RWPE2 (cell line): ENCODE data around the gene GNE.

Experiments
- ATAC-seq: fragments of 200-7000 bp; cut with Tn5 transposase; 3 replicates; pipeline ENCODE4 v1.9.1; 2021; ENCODE audit warnings: low read depth
- DNase-seq: peaks from one replicate; pipeline ENCODE4 v3.0.0-alpha.2; 2020; ENCODE audit warnings: low spot score
- H3K27ac ChIP-seq: fragments of 450-650 bp; 2 replicates; pipeline ENCODE4 v1.5.1; 2017; ENCODE audit warnings: mild to moderate bottlenecking; ENCODE audit not compliant: poor library complexity, severe bottlenecking
- H3K27me3 ChIP-seq: fragments of 250-450 bp; sonication (Bioruptor Pico); 2 replicates; pipeline ENCODE4 v1.5.1; 2021; ENCODE audit warnings: mild to moderate bottlenecking, moderate library complexity; ENCODE audit not compliant: insufficient read depth, poor library complexity, severe bottlenecking
- H3K36me3 ChIP-seq: fragments of 250-450 bp; sonication (Bioruptor Pico); 2 replicates; pipeline ENCODE4 v1.5.1; 2020; ENCODE audit warnings: low read depth, mild to moderate bottlenecking, moderate library complexity
- H3K4me1 ChIP-seq: fragments of 250-450 bp; sonication (Bioruptor Pico); 2 replicates; pipeline ENCODE4 v1.5.1; 2021; ENCODE audit warnings: mild to moderate bottlenecking, moderate library complexity; ENCODE audit not compliant: insufficient read depth, poor library complexity, severe bottlenecking
- H3K4me3 ChIP-seq: fragments of 250-450 bp; sonication (Bioruptor Pico); 2 replicates; pipeline ENCODE4 v1.5.1; 2021; ENCODE audit warnings: mild to moderate bottlenecking, moderate library complexity; ENCODE audit not compliant: severe bottlenecking
- H3K9me3 ChIP-seq: fragments of 250-450 bp; sonication (Bioruptor Pico); 2 replicates; pipeline ENCODE4 v1.5.1; 2021; ENCODE audit warnings: mild to moderate bottlenecking, moderate library complexity; ENCODE audit not compliant: severe bottlenecking
- TF ChIP-seq, protein P1 (sequence below): fragments of 450-650 bp; IDR thresholded peaks from one replicate; pipeline ENCODE4 v1.5.1; 2017; ENCODE audit warnings: mild to moderate bottlenecking, moderate library complexity; ENCODE audit not compliant: poor library complexity, severe bottlenecking

The GNE gene

DNA sequence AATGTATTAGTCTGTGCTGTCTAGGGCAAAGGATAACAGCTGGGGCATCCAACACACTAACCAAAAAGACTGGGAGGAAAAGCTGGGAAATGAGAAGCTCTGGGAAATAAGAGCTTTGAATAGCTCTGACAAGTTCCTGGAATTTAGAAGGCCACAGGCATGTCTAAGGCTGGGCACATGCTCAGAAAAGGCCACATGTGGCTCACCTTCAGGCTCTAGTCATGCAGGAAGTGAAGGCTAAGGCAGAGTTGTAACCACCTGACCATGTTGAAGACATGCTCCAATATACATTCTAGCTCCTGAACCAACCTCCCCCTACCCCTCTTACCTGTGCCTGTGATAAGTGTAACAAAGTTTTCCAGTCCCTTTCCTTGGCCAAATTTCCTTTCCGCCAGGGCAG lies 35.8 kb downstream of the GNE start:
- Histone ChIP-seq H3K27me3 (no peaks in the 10 kb centered on the region), H3K27ac (no peak overlapping the region), H3K4me1 (no peaks in the 10 kb centered on the region), H3K9me3 (no peaks in the 10 kb centered on the region), H3K36me3 (peaks cover 94% of the 10 kb centered on the region), H3K4me3 (no peak overlapping the region)
- no peak for DNase-seq
- TF ChIP-seq, protein P1, sequence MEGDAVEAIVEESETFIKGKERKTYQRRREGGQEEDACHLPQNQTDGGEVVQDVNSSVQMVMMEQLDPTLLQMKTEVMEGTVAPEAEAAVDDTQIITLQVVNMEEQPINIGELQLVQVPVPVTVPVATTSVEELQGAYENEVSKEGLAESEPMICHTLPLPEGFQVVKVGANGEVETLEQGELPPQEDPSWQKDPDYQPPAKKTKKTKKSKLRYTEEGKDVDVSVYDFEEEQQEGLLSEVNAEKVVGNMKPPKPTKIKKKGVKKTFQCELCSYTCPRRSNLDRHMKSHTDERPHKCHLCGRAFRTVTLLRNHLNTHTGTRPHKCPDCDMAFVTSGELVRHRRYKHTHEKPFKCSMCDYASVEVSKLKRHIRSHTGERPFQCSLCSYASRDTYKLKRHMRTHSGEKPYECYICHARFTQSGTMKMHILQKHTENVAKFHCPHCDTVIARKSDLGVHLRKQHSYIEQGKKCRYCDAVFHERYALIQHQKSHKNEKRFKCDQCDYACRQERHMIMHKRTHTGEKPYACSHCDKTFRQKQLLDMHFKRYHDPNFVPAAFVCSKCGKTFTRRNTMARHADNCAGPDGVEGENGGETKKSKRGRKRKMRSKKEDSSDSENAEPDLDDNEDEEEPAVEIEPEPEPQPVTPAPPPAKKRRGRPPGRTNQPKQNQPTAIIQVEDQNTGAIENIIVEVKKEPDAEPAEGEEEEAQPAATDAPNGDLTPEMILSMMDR: no peak
- no peak for ATAC-seq

DNA sequence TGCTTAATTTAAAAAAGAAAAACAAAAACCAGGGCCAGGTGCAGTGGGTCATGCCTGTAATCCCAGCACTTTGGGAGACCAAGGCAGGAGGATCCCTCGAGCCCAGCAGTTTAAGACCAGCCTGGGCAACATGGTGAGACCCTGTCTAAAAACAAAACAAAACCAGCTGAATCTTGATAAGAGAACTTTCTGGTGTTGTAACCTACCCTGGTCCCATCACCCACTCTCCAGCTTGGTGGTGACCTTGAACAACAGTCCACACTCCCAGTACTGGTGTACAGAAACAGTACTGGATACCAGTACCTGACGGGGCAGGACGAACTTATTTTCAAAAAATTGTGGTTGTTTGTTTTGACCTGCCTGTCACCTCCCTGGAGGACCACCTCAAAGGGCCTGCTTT lies 36.6 kb downstream of the GNE start:
- DNase-seq: no peak
- Histone ChIP-seq H3K9me3 (no peaks in the 10 kb centered on the region), H3K27ac (no peak overlapping the region), H3K4me1 (no peaks in the 10 kb centered on the region), H3K4me3 (no peak overlapping the region), H3K36me3 (peaks cover 94% of the 10 kb centered on the region), H3K27me3 (no peaks in the 10 kb centered on the region)
- TF ChIP-seq, protein P1: no peak
- ATAC-seq: no peak

DNA sequence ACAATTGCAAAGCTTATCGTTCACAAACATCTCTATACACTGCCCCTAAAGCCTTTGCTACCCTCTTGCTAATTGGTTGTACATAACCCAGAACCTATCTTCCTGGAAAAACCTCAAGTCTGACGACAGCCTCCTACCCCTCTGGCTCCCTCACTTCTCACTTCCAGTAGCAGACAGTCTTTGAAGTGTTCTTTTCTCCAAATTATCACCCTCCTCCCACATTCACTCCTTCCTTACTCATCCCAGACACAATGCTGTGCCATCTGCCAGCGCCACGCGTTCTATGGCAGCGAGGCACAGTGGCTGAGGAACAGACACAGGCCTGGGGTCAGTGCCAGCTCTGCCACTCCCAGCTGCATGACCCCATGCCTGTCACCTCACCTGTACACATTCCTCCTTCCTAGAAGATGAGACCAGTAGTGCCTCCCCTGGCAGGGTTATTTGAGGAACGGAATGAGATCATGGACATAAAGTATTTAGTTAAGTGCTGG lies 39.8 kb downstream of the GNE start:
- DNase-seq: no peak
- Histone ChIP-seq H3K27ac (no peak overlapping the region), H3K4me1 (no peaks in the 10 kb centered on the region), H3K27me3 (no peaks in the 10 kb centered on the region), H3K36me3 (peaks cover 91% of the 10 kb centered on the region), H3K4me3 (no peak overlapping the region), H3K9me3 (no peaks in the 10 kb centered on the region)
- TF ChIP-seq, protein P1: no peak
- no peak for ATAC-seq

DNA sequence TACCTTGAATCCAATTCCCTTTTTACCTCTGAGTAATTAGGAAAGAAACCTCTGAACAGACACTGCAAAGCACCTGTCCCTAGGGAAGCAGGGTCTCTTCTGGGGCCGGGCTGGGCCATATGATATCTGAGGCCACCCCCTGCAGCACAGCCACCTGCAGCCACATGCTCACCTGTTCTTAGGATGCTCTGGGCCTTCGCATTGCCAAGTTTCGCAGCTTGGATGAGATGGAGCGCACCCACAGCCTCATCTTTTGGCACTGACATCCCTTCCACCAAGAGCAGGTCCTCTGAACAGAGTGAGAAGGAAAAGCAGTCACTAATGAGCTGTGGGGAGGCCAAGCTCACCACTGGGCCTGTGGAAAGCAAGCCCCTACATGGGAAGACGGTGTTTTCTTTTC lies 40.2 kb downstream of the GNE start:
- H3K4me1 ChIP-seq: no peaks in the 10 kb centered on the region
- ATAC-seq: no peak

More for the DNA sequence above, 40.2 kb downstream of the GNE start:
- TF ChIP-seq, protein P1: no peak
- no peaks in the 10 kb centered on the region for H3K27me3 ChIP-seq
- no peak for DNase-seq
- H3K27ac ChIP-seq: no peak overlapping the region
- no peak overlapping the region for H3K4me3 ChIP-seq
- no peaks in the 10 kb centered on the region for H3K9me3 ChIP-seq
- peaks cover 91% of the 10 kb centered on the region for H3K36me3 ChIP-seq
